ENCODE measurements around the gene MNX1.

Gene MNX1

GRCh38 chr7:157005456-157006204 lies 4.8 kb downstream of the MNX1 start:
- H3K27me3 Mint-ChIP-seq = peaks cover 25% of the 10 kb centered on the region
- no peak overlapping the region for H3K27ac Mint-ChIP-seq
- peaks cover 1% of the 10 kb centered on the region for H3K9me3 Mint-ChIP-seq
- H3K4me1 Mint-ChIP-seq = peaks cover 11% of the 10 kb centered on the region
- no peak for ATAC-seq (ENCODE audit: low read depth)
- no peaks in the 10 kb centered on the region for H3K36me3 Mint-ChIP-seq
- H3K4me3 Mint-ChIP-seq = no peak overlapping the region
- no peak for DNase-seq (ENCODE audit: low spot score in 2 of 2)

GRCh38 chr7:157004521-157005455 lies 5.7 kb downstream of the MNX1 start:
- Mint-ChIP-seq H3K4me3 (no peak overlapping the region), H3K27ac (peak overlapping the region; percentile 31), H3K36me3 (no peaks in the 10 kb centered on the region), H3K4me1 (peaks cover 14% of the 10 kb centered on the region), H3K27me3 (peaks cover 27% of the 10 kb centered on the region), H3K9me3 (peaks cover 1% of the 10 kb centered on the region)
- DNase-seq (ENCODE audit: low spot score in 2 of 2) = no peak
- ATAC-seq (ENCODE audit: low read depth) = no peak

GRCh38 chr7:157003756-157004520 lies 6.5 kb downstream of the MNX1 start:
- H3K27me3 Mint-ChIP-seq = peaks cover 25% of the 10 kb centered on the region
- peak overlapping the region; percentile 73 for H3K27ac Mint-ChIP-seq
- H3K4me1 Mint-ChIP-seq = peaks cover 12% of the 10 kb centered on the region
- peaks cover 1% of the 10 kb centered on the region for H3K9me3 Mint-ChIP-seq
- ATAC-seq (ENCODE audit: low read depth) = no peak
- no peak overlapping the region for H3K4me3 Mint-ChIP-seq
- DNase-seq (ENCODE audit: low spot score in 2 of 2) = peak in 1 of 2 donors; percentile 24
- H3K36me3 Mint-ChIP-seq = no peaks in the 10 kb centered on the region

DNA sequence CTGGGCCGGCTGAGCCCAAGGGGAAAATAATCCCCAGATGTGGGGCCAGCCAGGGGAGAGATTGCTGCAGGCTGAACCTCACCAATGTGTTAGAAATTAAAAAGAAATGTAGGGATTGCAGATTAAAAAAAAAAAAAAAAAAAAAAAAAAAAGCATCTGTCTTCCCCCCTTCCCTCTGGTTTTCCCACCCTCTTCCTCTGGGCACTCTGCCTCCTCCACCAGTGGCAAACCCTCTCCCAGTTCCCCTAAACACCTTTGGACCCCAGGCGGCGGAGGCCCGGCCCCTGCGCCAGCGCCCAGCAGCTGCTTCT lies 7.1 kb downstream of the MNX1 start:
- Mint-ChIP-seq H3K36me3 (no peaks in the 10 kb centered on the region), H3K27me3 (peaks cover 26% of the 10 kb centered on the region), H3K27ac (peak overlapping the region; percentile 73), H3K4me1 (peaks cover 12% of the 10 kb centered on the region), H3K9me3 (peaks cover 1% of the 10 kb centered on the region), H3K4me3 (no peak overlapping the region)
- ATAC-seq (ENCODE audit: low read depth) = no peak
- no peak for DNase-seq (ENCODE audit: low spot score in 2 of 2)

DNA sequence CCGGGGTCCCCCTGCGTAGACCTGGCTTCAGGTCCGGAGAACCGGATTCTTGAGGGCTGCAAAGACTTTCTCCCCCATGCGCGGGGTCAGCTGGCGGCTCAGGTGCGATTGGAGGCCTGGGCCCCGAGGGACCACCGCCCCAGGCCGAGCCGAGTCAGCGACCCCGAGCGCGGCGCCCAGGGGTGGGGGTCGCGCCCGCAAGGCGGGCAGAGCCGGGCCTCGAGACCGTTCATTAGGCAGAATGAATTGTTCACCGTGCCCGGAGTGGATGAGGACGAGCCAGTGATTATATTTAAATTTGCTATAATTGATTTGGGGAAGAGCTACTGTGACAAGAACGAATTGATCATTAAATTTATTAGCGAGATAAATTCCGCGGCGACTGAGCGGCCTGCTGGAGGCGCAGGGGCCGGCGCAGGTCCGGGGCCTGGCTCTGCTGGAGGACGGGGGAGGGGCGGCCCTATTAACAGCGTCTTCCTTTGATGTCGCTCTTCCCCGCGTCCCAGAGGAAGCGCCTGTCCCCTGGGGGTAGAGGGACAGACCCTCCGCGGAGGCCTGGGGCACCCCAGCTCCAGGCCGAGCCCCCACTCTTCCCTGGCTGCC lies 7.5 kb downstream of the MNX1 start:
- H3K27ac Mint-ChIP-seq = no peak overlapping the region

GRCh38 chr7:157001920-157002818 lies 8.3 kb downstream of the MNX1 start:
- no peaks in the 10 kb centered on the region for H3K36me3 Mint-ChIP-seq
- no peak overlapping the region for H3K4me3 Mint-ChIP-seq
- H3K27ac Mint-ChIP-seq = no peak overlapping the region
- ATAC-seq (ENCODE audit: low read depth) (no peak), DNase-seq (ENCODE audit: low spot score in 2 of 2) (no peak)
- H3K4me1 Mint-ChIP-seq = peaks cover 12% of the 10 kb centered on the region
- peaks cover 34% of the 10 kb centered on the region for H3K27me3 Mint-ChIP-seq
- peaks cover 1% of the 10 kb centered on the region for H3K9me3 Mint-ChIP-seq

More for the DNA sequence above, 7.5 kb downstream of the MNX1 start:
- peaks cover 12% of the 10 kb centered on the region for H3K4me1 Mint-ChIP-seq
- peaks cover 28% of the 10 kb centered on the region for H3K27me3 Mint-ChIP-seq
- no peak overlapping the region for H3K4me3 Mint-ChIP-seq
- ATAC-seq (ENCODE audit: low read depth) (no peak), DNase-seq (ENCODE audit: low spot score in 2 of 2) (no peak)
- no peaks in the 10 kb centered on the region for H3K36me3 Mint-ChIP-seq
- H3K9me3 Mint-ChIP-seq = peaks cover 1% of the 10 kb centered on the region

DNA sequence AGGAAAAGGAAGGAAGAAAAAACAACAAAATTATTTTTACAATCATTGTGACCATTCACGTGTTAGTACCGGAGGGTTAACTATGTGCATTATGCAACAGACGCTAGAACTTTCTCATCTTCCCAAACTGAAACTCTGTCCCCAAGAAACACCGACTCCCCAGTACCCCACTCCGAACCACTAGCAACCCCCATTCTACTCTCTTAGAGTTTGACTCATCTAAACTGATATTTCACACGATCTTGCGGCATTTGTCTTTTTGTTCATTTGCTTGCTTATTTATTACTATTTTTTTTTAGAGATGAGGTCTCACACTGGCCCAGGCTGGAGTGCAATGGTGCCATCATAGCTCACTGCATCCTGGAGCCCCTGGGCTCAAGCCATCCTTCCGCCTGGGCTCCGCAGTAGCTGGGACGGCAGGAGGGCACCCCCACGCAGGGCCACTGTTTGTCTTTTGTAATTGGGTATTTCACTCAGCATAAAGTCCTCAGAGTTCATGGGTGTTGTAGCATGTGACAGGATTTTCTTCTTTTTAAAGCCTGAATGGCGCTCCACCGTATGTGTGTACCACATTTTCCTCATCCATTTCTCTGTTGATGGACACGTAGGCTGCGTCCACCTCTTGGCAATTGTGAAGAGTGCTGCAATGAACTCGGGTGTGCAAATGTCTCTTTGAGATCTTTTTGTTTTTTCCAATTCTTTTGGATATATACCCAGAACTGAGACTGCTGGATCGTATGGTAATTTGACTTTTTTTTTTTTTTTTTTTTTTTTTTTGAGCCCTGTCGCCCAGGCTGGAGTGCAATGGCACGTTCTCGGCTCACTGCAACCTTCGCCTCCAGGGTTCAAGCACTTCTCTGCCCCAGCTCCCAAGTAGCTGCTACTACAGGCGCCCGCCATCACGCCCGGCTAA lies 9.5 kb downstream of the MNX1 start:
- peak overlapping the region; percentile 71 for H3K4me3 Mint-ChIP-seq
- ATAC-seq (ENCODE audit: low read depth) (no peak), DNase-seq (ENCODE audit: low spot score in 2 of 2) (no peak)
- H3K27me3 Mint-ChIP-seq = peaks cover 39% of the 10 kb centered on the region
- peaks cover 10% of the 10 kb centered on the region for H3K4me1 Mint-ChIP-seq
- no peaks in the 10 kb centered on the region for H3K36me3 Mint-ChIP-seq
- peaks cover 1% of the 10 kb centered on the region for H3K9me3 Mint-ChIP-seq
- no peak overlapping the region for H3K27ac Mint-ChIP-seq

- Mint-ChIP-seq H3K4me1 (peaks cover 10% of the 10 kb centered on the region), H3K27me3 (peaks cover 41% of the 10 kb centered on the region), H3K36me3 (no peaks in the 10 kb centered on the region), H3K4me3 (peak overlapping the region; percentile 80), H3K27ac (no peak overlapping the region), H3K9me3 (peaks cover 1% of the 10 kb centered on the region)
- no peak for DNase-seq (ENCODE audit: low spot score in 2 of 2)
- ATAC-seq (ENCODE audit: low read depth) = no peak
These were observed 10.3 kb downstream of the MNX1 start for GRCh38 chr7:156999958-157000726.

DNA sequence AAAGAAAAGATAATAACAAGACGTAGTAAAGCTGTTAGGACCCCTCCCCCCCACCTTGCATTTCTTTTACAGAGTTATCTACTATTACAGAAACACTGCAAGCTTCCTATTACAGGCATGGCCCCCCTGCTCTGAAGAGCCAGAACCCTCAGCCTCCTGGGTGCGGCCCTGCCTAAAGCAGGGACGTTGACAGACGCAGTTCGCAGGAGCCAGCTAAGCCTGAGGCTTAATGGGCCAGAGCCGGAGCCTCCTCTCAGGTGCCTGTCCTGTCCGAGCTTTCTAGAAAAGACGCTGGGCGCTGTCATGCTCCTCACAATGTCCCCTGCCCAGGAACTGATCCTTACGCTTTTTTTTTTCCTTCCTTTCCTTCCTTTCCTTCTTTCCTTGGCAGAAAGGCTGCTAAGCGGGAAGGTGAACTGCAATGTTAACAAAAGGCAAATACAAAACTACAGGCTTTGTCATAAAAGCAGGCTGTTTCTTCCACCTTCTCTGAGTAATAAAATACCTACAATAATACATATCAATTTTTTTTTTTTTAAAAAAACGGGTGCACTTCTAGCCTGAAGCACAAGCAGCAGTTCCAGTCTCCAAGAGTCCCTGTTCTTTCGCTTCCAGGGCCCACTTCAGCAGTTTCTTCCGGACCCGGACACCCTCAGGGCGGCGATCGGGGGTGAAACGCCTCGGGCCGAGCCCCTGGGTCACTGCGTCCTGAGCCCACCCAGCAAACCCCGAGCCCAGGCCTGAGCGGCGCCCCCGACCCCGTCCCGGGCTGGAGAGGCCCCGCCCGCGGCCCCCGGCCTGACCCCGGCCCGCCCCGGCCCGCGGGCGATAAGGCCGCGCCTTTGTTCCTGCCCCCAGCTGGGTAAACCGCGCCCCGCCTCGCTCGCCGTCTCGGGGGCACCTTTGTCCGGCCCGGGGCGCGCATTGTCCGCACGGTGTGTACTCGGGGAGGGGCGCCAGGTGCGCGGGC lies 11.2 kb downstream of the MNX1 start:
- Mint-ChIP-seq H3K27me3 (peaks cover 35% of the 10 kb centered on the region), H3K4me1 (peaks cover 10% of the 10 kb centered on the region), H3K9me3 (no peaks in the 10 kb centered on the region), H3K27ac (no peak overlapping the region), H3K36me3 (no peaks in the 10 kb centered on the region), H3K4me3 (peak overlapping the region; percentile 74)
- no peak for DNase-seq (ENCODE audit: low spot score in 2 of 2)
- no peak for ATAC-seq (ENCODE audit: low read depth)

DNA sequence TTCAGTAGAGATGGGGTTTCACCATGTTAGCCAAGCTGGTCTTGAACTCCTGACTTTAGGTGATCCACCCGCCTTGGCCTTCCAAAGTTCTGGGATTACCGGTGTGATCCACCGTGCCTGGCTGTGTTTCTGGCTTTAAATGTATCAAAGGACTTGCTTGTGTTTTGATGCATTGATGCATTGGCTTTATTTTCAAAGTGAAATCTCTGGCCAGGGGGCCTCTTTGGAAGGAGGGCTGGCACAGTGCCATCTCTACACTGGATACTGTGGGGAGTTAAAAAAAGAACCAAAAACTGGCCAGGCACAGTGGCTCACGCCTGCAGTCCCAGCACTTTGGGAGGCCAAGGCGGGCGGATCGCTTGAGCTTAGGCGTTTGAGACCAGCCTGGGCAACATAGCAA lies 16.0 kb downstream of the MNX1 start:
- no peak overlapping the region for H3K4me3 Mint-ChIP-seq
- DNase-seq (ENCODE audit: low spot score in 2 of 2) (no peak), ATAC-seq (ENCODE audit: low read depth) (no peak)
- H3K9me3 Mint-ChIP-seq = no peaks in the 10 kb centered on the region
- peaks cover 26% of the 10 kb centered on the region for H3K27me3 Mint-ChIP-seq
- H3K36me3 Mint-ChIP-seq = peaks cover 2% of the 10 kb centered on the region
- no peak overlapping the region for H3K27ac Mint-ChIP-seq
- no peaks in the 10 kb centered on the region for H3K4me1 Mint-ChIP-seq

GRCh38 chr7:156993925-156994235 lies 16.6 kb downstream of the MNX1 start:
- no peak overlapping the region for H3K27ac Mint-ChIP-seq
- H3K4me3 Mint-ChIP-seq = no peak overlapping the region
- peaks cover 22% of the 10 kb centered on the region for H3K27me3 Mint-ChIP-seq
- peaks cover 2% of the 10 kb centered on the region for H3K36me3 Mint-ChIP-seq
- H3K4me1 Mint-ChIP-seq = no peaks in the 10 kb centered on the region
- H3K9me3 Mint-ChIP-seq = no peaks in the 10 kb centered on the region
- no peak for ATAC-seq (ENCODE audit: low read depth)
- no peak for DNase-seq (ENCODE audit: low spot score in 2 of 2)

Measured in memory B cell (primary cell).